ENCODE measurements around the gene MYL4.
A peak's percentile ranks its signal among the peaks of the same experiment; 100 is the strongest.

Gene MYL4

GRCh38 chr17:47184681-47185080 lies 24.5 kb upstream of the MYL4 start:
- peak overlapping the region; percentile 96 for H3K4me2 ChIP-seq (ENCODE audit: low read depth, low read length, poor library complexity, severe bottlenecking)
- no peak overlapping the region for H2AFZ ChIP-seq (ENCODE audit: low read length)
- TF ChIP-seq EZH2phosphoT487 (IDR thresholded peaks at IDR 0.05; ENCODE audit: borderline replicate concordance), result no peak
- TF ChIP-seq, protein P1, sequence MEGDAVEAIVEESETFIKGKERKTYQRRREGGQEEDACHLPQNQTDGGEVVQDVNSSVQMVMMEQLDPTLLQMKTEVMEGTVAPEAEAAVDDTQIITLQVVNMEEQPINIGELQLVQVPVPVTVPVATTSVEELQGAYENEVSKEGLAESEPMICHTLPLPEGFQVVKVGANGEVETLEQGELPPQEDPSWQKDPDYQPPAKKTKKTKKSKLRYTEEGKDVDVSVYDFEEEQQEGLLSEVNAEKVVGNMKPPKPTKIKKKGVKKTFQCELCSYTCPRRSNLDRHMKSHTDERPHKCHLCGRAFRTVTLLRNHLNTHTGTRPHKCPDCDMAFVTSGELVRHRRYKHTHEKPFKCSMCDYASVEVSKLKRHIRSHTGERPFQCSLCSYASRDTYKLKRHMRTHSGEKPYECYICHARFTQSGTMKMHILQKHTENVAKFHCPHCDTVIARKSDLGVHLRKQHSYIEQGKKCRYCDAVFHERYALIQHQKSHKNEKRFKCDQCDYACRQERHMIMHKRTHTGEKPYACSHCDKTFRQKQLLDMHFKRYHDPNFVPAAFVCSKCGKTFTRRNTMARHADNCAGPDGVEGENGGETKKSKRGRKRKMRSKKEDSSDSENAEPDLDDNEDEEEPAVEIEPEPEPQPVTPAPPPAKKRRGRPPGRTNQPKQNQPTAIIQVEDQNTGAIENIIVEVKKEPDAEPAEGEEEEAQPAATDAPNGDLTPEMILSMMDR (conservative IDR thresholded peaks at IDR 0.05; ENCODE audit: low read length), result no peak
- H3K27me3 ChIP-seq (ENCODE audit: insufficient read depth, low read length, poor library complexity, severe bottlenecking), result peaks cover 5% of the 10 kb centered on the region
- H3F3A ChIP-seq (ENCODE audit: low read depth), result peaks cover 5% of the 10 kb centered on the region; the same call in 1 of the 2 replicates
- peaks cover 90% of the 10 kb centered on the region for H4K20me1 ChIP-seq (ENCODE audit: insufficient read depth, low read length, poor library complexity, severe bottlenecking)
- no peaks in the 10 kb centered on the region for H3K9me2 ChIP-seq (replicated peaks; ENCODE audit: low read depth, low read length)
- peaks cover 11% of the 10 kb centered on the region; the same call in 1 of the 2 replicates for H3K36me3 ChIP-seq (ENCODE audit: insufficient read depth, low read length)
- peak overlapping the region; percentile 97 for H3K4me3 ChIP-seq (ENCODE audit: low read length, poor library complexity, severe bottlenecking)
- peak overlapping the region; percentile 43 for H3K9ac ChIP-seq (ENCODE audit: low read depth, low read length, poor library complexity, severe bottlenecking)
- H3K79me2 ChIP-seq (ENCODE audit: insufficient read depth, low read length), result peaks cover 94% of the 10 kb centered on the region
- H3K9me3 ChIP-seq (ENCODE audit: insufficient read depth, low read depth, low read length), result no peaks in the 10 kb centered on the region
- peaks cover 71% of the 10 kb centered on the region for H3K4me1 ChIP-seq (ENCODE audit: insufficient read depth, low read length, poor library complexity, severe bottlenecking)

- H2AFZ ChIP-seq (ENCODE audit: low read length), result peak overlapping the region; percentile 75
Measured at GRCh38 chr17:47188271-47188875, 20.8 kb upstream of the MYL4 start.

GRCh38 chr17:47188876-47189731 lies 20.0 kb upstream of the MYL4 start, which contains the start of gene CDC27:
CDC27 (minus strand) TSS chr17:47189295; CDS start chr17:47189172, 123 bp downstream.
- H4K20me1 ChIP-seq (ENCODE audit: insufficient read depth, low read length, poor library complexity, severe bottlenecking), result peaks cover 46% of the 10 kb centered on the region
- peaks cover 41% of the 10 kb centered on the region for H3K4me1 ChIP-seq (ENCODE audit: insufficient read depth, low read length, poor library complexity, severe bottlenecking)
- no peaks in the 10 kb centered on the region for H3K36me3 ChIP-seq (ENCODE audit: insufficient read depth, low read length)
- H3K79me2 ChIP-seq (ENCODE audit: insufficient read depth, low read length), result peaks cover 50% of the 10 kb centered on the region
- H3K4me2 ChIP-seq (ENCODE audit: low read depth, low read length, poor library complexity, severe bottlenecking), result peak within 1 kb of the TSS; percentile 96
- H3K9me2 ChIP-seq (replicated peaks; ENCODE audit: low read depth, low read length), result no peaks in the 10 kb centered on the region
- peak within 1 kb of the TSS; percentile 97 for H3K4me3 ChIP-seq (ENCODE audit: low read length, poor library complexity, severe bottlenecking)
- H3F3A ChIP-seq (ENCODE audit: low read depth), result no peaks in the 10 kb centered on the region
- peaks cover 5% of the 10 kb centered on the region for H3K27me3 ChIP-seq (ENCODE audit: insufficient read depth, low read length, poor library complexity, severe bottlenecking)
- peak within 1 kb of the TSS; percentile 100 for H3K9ac ChIP-seq (ENCODE audit: low read depth, low read length, poor library complexity, severe bottlenecking)
- TF ChIP-seq EZH2phosphoT487 (IDR thresholded peaks at IDR 0.05; ENCODE audit: borderline replicate concordance), result no peak
- TF ChIP-seq, protein P1 (conservative IDR thresholded peaks at IDR 0.05; ENCODE audit: low read length), result no peak
- peak within 1 kb of the TSS; percentile 95 for H2AFZ ChIP-seq (ENCODE audit: low read length)
- no peaks in the 10 kb centered on the region for H3K9me3 ChIP-seq (ENCODE audit: insufficient read depth, low read depth, low read length)

More at GRCh38 chr17:47188271-47188875, 20.8 kb upstream of the MYL4 start:
- Histone ChIP-seq H3K9me2 (replicated peaks; ENCODE audit: low read depth, low read length) (no peaks in the 10 kb centered on the region), H3K4me3 (ENCODE audit: low read length, poor library complexity, severe bottlenecking) (peak overlapping the region; percentile 97), H3K36me3 (ENCODE audit: insufficient read depth, low read length) (no peaks in the 10 kb centered on the region), H4K20me1 (ENCODE audit: insufficient read depth, low read length, poor library complexity, severe bottlenecking) (peaks cover 53% of the 10 kb centered on the region), H3K4me1 (ENCODE audit: insufficient read depth, low read length, poor library complexity, severe bottlenecking) (peaks cover 49% of the 10 kb centered on the region), H3K9me3 (ENCODE audit: insufficient read depth, low read depth, low read length) (no peaks in the 10 kb centered on the region), H3K4me2 (ENCODE audit: low read depth, low read length, poor library complexity, severe bottlenecking) (peak overlapping the region; percentile 96), H3F3A (ENCODE audit: low read depth) (no peaks in the 10 kb centered on the region), H3K9ac (ENCODE audit: low read depth, low read length, poor library complexity, severe bottlenecking) (peak overlapping the region; percentile 100), H3K27me3 (ENCODE audit: insufficient read depth, low read length, poor library complexity, severe bottlenecking) (peaks cover 5% of the 10 kb centered on the region), H3K79me2 (ENCODE audit: insufficient read depth, low read length) (peaks cover 57% of the 10 kb centered on the region)
- TF ChIP-seq, protein P1 (conservative IDR thresholded peaks at IDR 0.05; ENCODE audit: low read length), result no peak
- TF ChIP-seq EZH2phosphoT487 (IDR thresholded peaks at IDR 0.05; ENCODE audit: borderline replicate concordance), result no peak
